Measurements from ENCODE around the gene DYSF. TPM values are rescaled to one million over a fixed set of nuclear protein-coding genes. Genes with fewer than 3 reads are reported as not detected.

Gene DYSF
- total RNA-seq, 1 experiment from 2014 or later: 0.31 TPM

GRCh38 chr2:71614976-71615766 is 161.8 kb downstream of the DYSF start:
- H3K36me3 ChIP-seq (ENCODE audit: control insufficient read depth, insufficient read depth, low read length): no peaks in the 10 kb centered on the region
- no peak overlapping the region for H3K4me3 ChIP-seq (ENCODE audit: low read depth in 2 of 2, low read length in 2 of 2)
- H3K27ac ChIP-seq (ENCODE audit: low read length): no peak overlapping the region
- TF ChIP-seq, protein P1, sequence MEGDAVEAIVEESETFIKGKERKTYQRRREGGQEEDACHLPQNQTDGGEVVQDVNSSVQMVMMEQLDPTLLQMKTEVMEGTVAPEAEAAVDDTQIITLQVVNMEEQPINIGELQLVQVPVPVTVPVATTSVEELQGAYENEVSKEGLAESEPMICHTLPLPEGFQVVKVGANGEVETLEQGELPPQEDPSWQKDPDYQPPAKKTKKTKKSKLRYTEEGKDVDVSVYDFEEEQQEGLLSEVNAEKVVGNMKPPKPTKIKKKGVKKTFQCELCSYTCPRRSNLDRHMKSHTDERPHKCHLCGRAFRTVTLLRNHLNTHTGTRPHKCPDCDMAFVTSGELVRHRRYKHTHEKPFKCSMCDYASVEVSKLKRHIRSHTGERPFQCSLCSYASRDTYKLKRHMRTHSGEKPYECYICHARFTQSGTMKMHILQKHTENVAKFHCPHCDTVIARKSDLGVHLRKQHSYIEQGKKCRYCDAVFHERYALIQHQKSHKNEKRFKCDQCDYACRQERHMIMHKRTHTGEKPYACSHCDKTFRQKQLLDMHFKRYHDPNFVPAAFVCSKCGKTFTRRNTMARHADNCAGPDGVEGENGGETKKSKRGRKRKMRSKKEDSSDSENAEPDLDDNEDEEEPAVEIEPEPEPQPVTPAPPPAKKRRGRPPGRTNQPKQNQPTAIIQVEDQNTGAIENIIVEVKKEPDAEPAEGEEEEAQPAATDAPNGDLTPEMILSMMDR (IDR thresholded peaks at IDR 0.05): no peak
- TF ChIP-seq SIN3A (IDR thresholded peaks at IDR 0.05; ENCODE audit: borderline replicate concordance, insufficient read depth, low read depth, low read length) (no peak), POLR2AphosphoS5 (IDR thresholded peaks at IDR 0.05; ENCODE audit: low read depth, low read length) (no peak), TCF7L2 (IDR thresholded peaks at IDR 0.05; ENCODE audit: low read depth, low read length) (no peak), REST (IDR thresholded peaks at IDR 0.05; ENCODE audit: insufficient read depth in 1 of 2, low read depth in 2 of 2, low read length in 1 of 2) (no peak)
- ChIA-PET CTCF (no interaction called here), POLR2A (no interaction called here)
- intact Hi-C loops (cut with micrococcal nuclease; ENCODE audit: unreplicated experiment): no loop called here
- H3K9me3 ChIP-seq (ENCODE audit: control insufficient read depth, insufficient read depth, low read depth, low read length): no peaks in the 10 kb centered on the region
- no TSS peak for BruUV-seq (replicated peaks)
- ATAC-seq (no peak), DNase-seq (ENCODE audit: low read depth, low spot score) (no peak)
- H3K4me1 ChIP-seq (ENCODE audit: control insufficient read depth, insufficient read depth, low read length): no peaks in the 10 kb centered on the region
- no peaks in the 10 kb centered on the region for H3K27me3 ChIP-seq (ENCODE audit: control insufficient read depth, insufficient read depth, low read length)
- in situ Hi-C loops (cut with HindIII; ENCODE audit: low pct_unique_long_range_greater_than_20kb, low sequenced_read_pairs): no loop called here

DNA sequence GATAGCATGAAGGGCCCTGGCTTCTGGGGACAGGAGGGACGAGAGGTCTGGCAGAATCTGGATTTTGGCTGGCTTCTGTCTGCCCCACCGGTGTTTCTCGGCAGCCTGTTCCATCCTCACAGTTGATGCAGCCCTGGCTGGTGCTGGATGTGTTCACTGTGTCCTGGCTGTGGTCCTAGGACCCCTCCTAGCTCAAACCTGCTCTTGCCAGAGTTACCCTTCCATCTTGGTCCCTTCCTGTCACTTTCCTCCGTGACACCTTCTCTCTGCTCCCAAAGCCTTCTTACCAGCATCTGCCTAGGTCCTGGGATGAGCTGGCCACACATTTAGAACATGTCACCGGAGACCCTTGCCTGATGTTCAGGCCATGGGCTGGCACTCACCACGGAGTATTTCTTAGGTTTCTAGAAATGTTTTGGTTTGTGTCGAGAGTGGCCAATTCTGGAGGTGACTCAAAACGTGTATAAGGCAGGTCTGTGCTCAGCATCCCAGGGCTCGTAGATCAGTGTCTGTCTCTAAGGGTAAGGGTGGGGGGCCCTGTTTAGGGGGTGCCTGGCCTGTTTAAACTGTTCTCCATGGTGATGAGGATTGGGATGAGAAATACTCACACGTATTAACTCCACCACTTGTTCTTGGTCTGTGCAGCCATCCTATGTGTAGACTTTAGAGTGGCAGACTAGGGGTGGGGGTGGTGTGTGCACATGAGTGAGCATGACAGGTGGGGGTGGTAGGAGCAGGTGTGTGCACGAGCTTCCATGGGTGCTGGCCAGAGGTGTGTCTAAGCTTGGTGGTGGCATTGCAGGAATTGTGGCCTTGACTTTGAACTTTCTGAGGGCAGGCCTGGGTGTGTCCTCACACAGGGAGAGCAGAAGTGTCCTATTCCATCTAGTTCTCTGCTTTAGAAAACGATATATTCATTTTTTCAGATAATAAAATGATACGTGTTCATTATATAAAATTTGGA is 162.7 kb downstream of the DYSF start:
- intact Hi-C loops (cut with micrococcal nuclease; ENCODE audit: unreplicated experiment): no loop called here
- no peak for ATAC-seq
- POLR2A ChIA-PET: no interaction called here

More for the DNA sequence above, 162.7 kb downstream of the DYSF start:
- TF ChIP-seq POLR2AphosphoS5 (IDR thresholded peaks at IDR 0.05; ENCODE audit: low read depth, low read length): no peak
- TF ChIP-seq, protein P1 (IDR thresholded peaks at IDR 0.05): no peak
- H3K4me3 ChIP-seq (ENCODE audit: low read depth in 2 of 2, low read length in 2 of 2): no peak overlapping the region
- CTCF ChIA-PET: no interaction called here
- no peaks in the 10 kb centered on the region for H3K4me1 ChIP-seq (ENCODE audit: control insufficient read depth, insufficient read depth, low read length)
- no TSS peak for BruUV-seq (replicated peaks)
- no peak overlapping the region for H3K27ac ChIP-seq (ENCODE audit: low read length)
- H3K27me3 ChIP-seq (ENCODE audit: control insufficient read depth, insufficient read depth, low read length): no peaks in the 10 kb centered on the region
- DNase-seq (ENCODE audit: low read depth, low spot score): no peak
- no peaks in the 10 kb centered on the region for H3K36me3 ChIP-seq (ENCODE audit: control insufficient read depth, insufficient read depth, low read length)
- in situ Hi-C loops (cut with HindIII; ENCODE audit: low pct_unique_long_range_greater_than_20kb, low sequenced_read_pairs): no loop called here
- H3K9me3 ChIP-seq (ENCODE audit: control insufficient read depth, insufficient read depth, low read depth, low read length): no peaks in the 10 kb centered on the region
